Activated CD4-positive, alpha-beta T cell treated with anti-CD3 and anti-CD28 coated beads for 48 hours (primary cell): ENCODE data around the gene HBE1.
"Not testable (repeated sequence)": the region's sequence is repeated elsewhere in the genome, so short reads cannot be mapped to it uniquely, and the experiment has no call there.

ENCODE experiments used
- DNase-seq: peaks from one replicate; pipeline ENCODE4 v3.0.0-alpha.2; 2020

Gene HBE1

GRCh38 chr11:5269715-5270147, at the start of gene HBE1:
Gene HBE1, minus strand, starts transcription at chr11:5269945. Its CDS starts 55 bp downstream, at chr11:5269890.
- DNase-seq, result no peak

- no peak for DNase-seq
Measured at GRCh38 chr11:5317292-5317691, 47.5 kb upstream of the HBE1 start.

DNA sequence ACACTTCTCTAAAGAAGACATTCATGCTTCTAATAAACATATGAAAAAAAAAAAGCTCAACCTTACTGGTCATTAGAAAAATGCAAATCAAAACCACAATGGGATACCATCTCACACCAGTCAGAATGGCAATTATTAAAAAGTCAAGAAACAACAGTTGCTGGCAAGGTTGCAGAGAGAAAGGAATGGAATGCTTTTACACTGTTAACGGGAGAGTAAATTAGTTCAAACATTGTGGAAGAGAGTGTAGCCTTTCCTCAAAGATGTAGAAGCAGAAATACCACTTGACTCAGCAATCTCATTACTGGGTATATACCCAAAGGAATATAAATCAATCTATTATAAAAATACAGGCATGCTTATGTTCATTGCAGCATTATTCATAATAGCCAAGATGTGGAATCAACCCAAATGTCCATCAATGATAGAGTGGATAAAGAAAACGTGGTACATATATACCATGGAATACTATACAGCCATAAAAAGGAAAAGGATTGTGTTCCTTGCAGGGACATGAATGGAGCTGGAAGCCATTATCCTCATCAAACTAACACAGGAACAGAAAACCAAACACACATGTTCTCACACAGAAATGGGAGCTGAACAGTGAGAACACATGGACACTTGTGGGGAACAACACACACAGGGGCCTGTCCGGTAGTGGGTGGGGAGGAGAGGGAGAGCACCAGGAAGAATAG, 43.7 kb upstream of the HBE1 start:
- DNase-seq, result not testable (repeated sequence)

DNA sequence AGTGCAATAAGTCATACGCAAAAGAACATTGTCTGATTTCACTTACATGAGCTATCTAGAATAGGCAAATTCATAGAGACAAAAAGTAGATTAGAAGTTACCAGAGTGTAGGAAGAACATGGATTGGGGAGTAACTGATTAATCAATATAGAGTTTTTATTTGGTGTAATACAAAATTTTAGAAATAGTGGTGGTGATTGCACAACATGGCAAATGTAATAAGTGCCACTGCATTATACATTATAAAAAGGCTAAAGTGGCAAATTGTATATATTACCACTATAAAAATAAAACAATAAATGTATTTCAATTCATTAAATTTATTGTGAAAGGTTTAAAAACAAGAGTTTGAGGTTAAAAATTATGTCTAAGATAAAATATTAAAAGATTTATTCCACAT, 40.7 kb upstream of the HBE1 start:
- no peak for DNase-seq

DNA sequence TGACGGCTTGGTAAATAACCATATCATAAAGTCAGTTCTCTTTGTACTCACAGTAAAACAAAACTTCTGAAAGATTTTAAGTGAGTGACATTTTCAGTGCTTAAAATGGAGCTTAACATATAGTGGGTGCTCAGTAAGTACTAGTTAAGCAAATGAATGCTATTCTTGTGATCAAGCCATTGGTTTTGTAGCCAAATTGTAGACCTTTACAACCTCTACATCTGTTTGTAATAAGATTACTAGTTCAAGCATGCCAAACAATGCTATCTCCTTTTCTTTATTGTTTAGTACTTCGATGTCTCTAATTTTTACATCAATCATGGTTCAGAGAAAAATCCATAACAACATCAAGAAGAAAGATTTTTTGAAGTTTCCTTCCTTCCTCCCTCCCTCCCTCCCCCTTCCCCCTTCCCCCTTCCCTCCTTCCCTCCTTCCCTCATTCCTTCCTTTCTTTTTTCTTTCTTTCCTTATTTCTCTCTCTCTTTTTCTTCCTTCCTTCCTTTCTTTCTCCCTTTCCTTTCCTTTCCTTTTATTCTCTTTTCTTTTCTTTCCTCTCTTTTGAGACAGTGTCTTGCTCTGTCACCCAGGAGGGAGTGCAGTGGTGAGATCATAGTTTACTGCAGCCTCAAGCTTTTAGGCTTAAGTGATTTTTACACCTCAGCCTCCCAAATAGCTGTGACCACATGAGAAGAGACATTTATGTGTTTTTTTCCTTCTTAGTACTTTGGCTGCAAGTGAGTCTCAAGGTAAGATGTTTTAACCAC, 37.7 kb upstream of the HBE1 start:
- no peak for DNase-seq

- no peak for DNase-seq
Measured at GRCh38 chr11:5304046-5304445, 34.3 kb upstream of the HBE1 start.

GRCh38 chr11:5303626-5304025, 33.9 kb upstream of the HBE1 start:
- no peak for DNase-seq

DNA sequence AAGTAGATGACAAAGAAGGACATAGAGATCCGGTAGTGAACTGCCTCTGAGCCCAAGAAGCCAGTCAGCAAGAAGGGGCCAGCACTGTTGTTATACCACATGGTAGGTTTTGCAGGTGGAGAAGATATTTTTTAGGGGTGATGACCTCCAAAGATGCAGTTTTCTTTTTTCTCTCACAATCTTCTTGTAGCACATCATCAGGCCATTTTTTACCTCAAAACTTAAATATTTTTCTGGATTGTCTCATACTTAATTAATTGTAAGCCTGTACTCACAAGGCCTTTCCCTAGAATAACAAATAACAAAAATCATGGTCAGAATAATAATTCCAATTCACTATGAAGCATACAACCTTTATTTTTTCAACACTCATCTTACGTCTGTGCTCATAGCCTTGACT, 32.1 kb upstream of the HBE1 start, which contains the start of gene OR51B4:
Gene OR51B4 (minus strand): TSS at position 101 of the 400 bp plus-strand sequence. CDS start 0 bp downstream, at position 101.
- no peak for DNase-seq

- DNase-seq, result no peak
Measured at GRCh38 chr11:5300251-5300650, 30.5 kb upstream of the HBE1 start.

- DNase-seq, result no peak
Measured at GRCh38 chr11:5298451-5298850, 28.7 kb upstream of the HBE1 start.

- no peak for DNase-seq
Measured at GRCh38 chr11:5297721-5298323, 28.1 kb upstream of the HBE1 start.

DNA sequence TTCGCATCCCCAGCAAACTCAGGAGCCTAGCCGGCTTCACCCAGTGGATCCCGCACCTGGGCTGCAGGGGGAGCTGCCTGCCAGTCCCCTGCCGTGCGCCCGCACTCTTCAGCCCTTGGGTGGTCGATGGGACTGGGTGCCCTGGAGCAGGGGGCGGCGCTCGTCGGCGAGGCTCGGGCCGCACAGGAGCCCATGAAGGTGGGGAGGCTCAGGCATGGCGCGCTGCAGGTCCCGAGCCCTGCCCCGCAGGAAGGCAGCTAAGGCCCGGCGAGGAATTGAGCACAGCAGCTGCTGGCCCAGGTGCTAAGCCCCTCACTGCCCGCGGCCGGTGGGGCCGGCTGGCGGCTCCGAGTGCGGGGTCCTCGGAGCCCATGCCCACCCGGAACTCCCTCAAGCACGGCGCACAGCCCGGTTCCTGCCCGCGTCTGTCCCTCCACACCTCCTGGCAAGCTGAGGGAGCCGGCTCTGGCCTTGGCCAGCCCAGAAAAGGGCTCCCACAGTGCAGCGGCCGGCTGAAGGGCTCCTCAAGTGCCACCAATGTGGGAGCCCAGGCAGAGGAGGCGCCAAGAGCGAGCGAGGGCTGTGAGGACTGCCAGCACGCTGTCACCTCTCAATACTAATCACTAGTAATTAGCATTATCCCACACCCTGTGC, 24.7 kb upstream of the HBE1 start:
- DNase-seq, result not testable (repeated sequence)

- no peak for DNase-seq
Measured at GRCh38 chr11:5293028-5293427, 23.3 kb upstream of the HBE1 start.

DNA sequence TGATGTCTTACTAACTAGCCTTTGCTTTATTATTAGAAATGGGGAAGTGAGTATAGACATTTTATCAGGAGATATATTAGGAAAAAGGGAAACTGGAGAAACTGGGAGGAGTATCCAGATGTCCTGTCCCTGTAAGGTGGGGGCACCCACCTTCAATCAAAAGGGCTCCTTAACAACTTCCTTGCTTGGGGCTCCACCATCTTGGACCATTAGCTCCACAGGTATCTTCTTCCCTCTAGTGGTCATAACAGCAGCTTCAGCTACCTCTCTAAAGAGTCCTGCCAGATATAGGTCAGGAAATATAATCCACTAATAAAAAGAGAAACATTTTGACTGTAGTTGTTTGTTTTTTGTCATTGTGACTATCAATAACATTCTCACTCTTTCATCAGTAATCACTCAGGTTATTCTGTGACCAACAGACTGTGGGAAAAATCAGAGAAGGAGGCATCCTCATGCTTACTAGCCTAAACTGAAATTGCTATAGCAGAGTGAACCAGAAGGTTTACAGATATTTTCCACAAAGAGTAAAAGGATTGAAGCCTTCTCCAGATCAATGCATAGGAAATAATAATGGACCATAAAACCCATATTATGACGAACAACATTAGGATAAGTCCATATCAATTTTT, 21.6 kb upstream of the HBE1 start:
- no peak for DNase-seq

- DNase-seq, result no peak
Measured at GRCh38 chr11:5290106-5290505, 20.4 kb upstream of the HBE1 start.

DNA sequence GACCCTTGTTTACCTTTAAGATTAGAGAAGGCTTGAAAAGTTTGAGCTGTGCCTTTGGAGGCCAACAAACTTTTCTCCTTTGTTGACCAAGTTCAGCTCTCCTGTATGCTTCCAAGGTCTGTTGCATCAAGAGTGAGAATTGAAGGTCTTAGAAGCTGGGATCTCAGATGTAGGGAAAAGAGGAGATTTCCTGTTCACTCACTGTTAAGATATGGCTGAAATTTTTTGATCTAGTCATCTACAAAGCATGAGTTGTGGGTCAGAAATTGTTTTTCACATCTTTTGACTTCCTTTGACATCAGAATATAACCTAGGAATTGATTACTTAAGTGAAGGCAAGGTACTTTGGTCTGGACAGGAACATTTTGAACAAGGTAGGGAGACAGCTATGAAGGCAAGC, 20.0 kb upstream of the HBE1 start:
- DNase-seq, result no peak

DNA sequence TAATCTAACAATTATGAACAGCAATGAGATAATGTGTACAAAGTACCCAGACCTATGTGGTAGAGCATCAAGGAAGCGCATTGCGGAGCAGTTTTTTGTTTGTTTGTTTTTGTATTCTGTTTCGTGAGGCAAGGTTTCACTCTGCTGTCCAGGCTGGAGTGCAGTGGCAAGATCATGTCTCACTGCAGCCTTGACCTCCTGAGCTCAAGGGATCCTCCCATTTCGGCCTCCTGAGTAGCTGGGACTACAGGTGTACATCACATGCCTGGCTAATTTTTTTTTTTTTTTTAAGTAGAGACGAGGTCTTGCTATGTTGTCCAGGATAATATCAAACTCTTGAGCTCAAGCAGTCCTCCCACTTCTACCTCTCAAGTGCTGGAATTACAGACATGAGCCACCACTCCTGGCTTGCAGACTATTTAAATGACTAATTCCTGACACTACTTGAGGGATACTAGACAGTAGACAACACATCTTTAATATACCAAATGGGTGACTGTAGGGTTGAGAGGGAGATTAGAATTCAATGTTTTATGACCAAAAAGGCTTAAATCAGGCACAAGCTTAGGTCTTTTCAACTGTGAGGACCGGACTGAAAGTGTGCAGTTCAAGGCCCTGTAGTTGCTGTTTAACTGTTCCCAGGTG, 19.3 kb upstream of the HBE1 start:
- DNase-seq, result no peak

DNA sequence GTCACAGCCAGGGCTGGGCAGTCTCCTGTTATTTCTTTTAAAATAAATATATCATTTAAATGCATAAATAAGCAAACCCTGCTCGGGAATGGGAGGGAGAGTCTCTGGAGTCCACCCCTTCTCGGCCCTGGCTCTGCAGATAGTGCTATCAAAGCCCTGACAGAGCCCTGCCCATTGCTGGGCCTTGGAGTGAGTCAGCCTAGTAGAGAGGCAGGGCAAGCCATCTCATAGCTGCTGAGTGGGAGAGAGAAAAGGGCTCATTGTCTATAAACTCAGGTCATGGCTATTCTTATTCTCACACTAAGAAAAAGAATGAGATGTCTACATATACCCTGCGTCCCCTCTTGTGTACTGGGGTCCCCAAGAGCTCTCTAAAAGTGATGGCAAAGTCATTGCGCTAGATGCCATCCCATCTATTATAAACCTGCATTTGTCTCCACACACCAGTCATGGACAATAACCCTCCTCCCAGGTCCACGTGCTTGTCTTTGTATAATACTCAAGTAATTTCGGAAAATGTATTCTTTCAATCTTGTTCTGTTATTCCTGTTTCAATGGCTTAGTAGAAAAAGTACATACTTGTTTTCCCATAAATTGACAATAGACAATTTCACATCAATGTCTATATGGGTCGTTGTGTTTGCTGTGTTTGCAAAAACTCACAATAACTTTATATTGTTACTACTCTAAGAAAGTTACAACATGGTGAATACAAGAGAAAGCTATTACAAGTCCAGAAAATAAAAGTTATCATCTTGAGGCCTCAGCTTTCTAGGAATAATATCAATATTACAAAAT, 18.6 kb upstream of the HBE1 start:
- DNase-seq, result no peak

DNA sequence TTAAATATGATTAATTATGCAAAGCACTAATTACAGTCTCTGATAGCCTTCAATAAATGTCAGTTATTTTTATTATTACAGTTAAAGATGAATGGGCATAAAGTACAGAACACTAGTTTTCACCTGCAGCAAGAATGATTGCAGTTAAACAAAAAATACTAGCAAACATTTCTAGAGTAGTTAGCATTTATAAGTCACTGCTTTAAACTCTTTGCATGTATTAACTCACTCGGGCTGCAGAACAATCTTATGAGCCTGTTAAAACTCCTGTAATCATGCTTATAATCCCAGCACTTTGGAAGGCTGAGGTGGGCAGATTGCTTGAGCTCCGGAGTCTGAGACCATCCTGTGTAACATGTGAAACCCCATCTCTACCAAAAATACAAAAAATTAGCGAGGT, 17.2 kb upstream of the HBE1 start:
- DNase-seq, result no peak

GRCh38 chr11:5286351-5286750, 16.6 kb upstream of the HBE1 start:
- DNase-seq, result no peak

DNA sequence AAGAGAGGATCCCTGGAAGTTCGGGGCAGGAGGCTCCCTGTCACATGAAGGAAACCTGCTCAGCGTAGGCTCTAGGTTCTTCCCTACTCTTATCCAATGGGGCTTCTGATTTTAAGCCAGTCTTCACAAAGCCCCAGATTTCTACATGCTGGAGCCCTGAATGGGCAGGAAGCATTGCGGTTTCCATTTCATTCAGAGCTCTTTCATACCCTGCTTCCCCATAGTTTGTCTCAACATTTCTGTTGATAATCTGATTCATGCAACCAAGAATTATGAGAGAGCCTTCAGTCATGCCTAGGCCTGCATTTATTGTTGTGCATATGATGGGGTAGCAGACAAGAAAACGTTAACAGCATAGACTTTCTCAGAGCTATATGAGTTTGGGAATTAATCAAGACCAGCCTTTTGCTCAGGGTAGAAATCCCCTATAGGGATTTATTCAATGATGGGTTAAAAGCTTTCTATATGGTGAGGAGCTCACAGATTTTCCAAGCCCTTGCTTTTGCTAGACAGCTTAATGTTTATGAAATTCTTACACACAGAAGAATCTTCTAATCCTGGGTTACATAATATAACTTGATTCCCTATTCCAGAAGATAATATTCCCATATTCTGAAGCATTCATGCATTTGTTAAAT, 16.1 kb upstream of the HBE1 start:
- DNase-seq, result no peak
